A673 (cell line): ENCODE measurements around the gene LMTK2.

Source experiments
- CTCF ChIP-seq: fragments of 300-800, 200-600 bp; sonication (generic); conservative IDR thresholded peaks from 2 replicates; pipeline ENCODE4 v1.5.1; 2017; ENCODE audit warnings: low read depth, mild to moderate bottlenecking, antibody characterized with exemption, low read length, moderate library complexity, mixed read lengths
- EZH2 ChIP-seq: fragments of 200-600 bp; sonication (generic); IDR thresholded peaks from 2 replicates; pipeline ENCODE4 v1.6.1; 2017; ENCODE audit warnings: borderline replicate concordance, low read depth, mild to moderate bottlenecking, mixed read lengths, antibody characterized with exemption, low read length; ENCODE audit not compliant: poor library complexity, severe bottlenecking

- no peak for TF ChIP-seq CTCF
- TF ChIP-seq EZH2: no peak
Observed at GRCh38 chr7:98211221-98211675, 104.6 kb downstream of the LMTK2 start, which contains the start of gene BHLHA15.
